NCI-H1417 treated with DMSO at 0.1 percent for 48 hours (cell line): ENCODE data around the gene AKT1.
"Not testable (repeated sequence)": the region's sequence is repeated elsewhere in the genome, so short reads cannot be mapped to it uniquely, and the experiment has no call there.

Experiments used
- DNase-seq: peaks from one replicate; lab custom pipeline; 2025; lab: John Stamatoyannopoulos, UW

AKT1 gene

DNA sequence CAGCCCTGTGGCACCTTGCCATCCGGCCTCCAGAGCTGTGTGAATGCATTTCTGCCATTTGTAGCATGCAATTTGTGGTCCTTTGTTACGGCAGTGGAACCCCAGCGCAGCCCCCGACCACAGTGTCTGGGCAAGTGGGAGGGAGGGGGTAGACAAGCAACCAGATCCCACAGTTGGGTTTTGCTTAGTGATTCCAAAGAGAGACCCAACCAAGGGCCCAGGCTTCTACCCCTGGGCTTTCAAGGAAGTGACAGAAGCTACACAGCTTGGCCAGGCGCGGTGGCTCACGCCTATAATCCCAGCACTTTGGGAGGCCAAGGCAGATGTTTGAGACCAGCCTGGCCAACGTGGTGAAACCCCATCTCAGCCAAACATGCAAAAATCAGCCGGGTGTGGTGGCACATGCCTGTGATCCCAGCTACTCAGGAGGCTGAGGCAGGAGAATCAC, 23.2 kb upstream of the AKT1 start:
- no peak for DNase-seq

DNA sequence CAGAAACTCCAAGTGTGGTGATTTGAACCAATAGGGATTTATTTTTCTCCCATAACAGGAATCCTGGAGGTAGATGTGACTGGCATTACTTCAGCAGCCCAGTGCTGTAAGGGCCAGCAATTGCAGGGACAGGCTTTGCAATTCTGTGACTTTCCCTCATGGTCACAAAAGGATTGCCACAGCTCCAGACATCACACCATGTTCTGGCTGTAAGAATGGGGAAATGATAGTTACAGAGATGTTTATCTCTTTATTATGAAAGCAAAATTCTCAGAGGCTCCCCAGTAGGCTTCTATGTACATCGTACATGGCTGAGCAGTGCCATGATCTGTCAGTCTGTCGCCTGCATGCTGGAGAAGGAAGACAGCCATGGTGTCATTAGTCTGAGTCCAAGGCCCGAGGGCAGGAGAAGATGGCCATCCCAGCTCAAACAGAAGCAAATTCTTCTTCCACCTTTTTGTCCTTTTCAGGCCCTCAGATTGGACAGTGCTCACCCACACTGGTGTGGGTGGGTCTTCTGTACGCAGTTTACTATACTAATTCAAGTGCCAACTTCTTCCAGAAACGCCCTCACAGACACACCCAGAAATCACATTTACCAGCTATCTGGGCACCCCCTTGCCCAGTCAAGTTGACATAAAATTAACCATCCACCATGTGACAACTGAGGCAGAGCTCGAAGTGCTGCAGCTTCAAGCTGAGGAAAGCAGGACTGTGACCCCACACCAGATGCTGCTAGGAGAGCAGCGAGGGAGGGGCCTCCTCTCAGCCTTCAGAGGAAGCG, 22.6 kb upstream of the AKT1 start:
- no peak for DNase-seq

- no peak for DNase-seq
Observed at GRCh38 chr14:104816616-104816884, 21.0 kb upstream of the AKT1 start.

- DNase-seq, result not testable (repeated sequence)
Observed at GRCh38 chr14:104814701-104815100, 19.2 kb upstream of the AKT1 start.

GRCh38 chr14:104813286-104813685, 17.7 kb upstream of the AKT1 start:
- DNase-seq, result no peak

DNA sequence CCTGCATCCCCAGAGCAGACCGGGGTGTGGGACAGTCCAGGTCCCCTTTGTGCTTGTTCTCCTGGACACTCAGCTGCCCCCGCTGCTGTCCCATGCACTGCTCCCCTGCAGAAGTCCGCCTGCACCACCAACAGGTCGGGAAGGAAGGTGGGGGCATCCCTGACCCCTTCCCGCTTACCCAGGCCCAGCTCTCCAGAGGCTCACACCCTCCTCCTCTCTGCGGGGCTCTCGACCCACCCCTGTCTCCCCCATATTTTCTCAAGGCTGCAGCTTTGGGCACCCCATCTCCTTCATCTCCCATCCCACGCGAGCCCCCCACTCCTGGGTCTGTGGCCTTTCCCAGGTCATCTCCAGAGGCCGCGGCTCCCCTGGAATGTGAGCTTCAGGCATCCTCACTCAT, 14.8 kb upstream of the AKT1 start:
- DNase-seq, result no peak

DNA sequence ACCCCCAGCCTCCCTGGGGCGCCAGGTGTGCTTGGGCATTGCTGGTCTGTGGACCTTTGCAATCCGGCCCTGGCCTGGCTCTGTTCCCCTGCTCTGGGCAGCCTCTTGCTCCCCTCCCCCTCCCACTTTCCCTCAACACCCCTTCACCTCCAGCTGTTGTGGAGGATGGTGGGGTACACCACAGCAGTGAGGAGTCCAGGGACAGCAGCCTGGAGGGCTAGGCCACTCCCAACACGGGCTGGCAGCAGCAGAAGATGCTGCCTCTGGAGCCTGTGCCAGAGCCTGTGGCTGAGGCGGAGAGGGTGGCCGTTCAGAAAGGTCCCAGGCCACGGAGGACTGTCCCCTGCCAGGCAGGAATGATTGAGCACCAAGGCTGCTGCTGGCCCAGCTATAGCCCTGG, 12.9 kb upstream of the AKT1 start:
- no peak for DNase-seq

DNA sequence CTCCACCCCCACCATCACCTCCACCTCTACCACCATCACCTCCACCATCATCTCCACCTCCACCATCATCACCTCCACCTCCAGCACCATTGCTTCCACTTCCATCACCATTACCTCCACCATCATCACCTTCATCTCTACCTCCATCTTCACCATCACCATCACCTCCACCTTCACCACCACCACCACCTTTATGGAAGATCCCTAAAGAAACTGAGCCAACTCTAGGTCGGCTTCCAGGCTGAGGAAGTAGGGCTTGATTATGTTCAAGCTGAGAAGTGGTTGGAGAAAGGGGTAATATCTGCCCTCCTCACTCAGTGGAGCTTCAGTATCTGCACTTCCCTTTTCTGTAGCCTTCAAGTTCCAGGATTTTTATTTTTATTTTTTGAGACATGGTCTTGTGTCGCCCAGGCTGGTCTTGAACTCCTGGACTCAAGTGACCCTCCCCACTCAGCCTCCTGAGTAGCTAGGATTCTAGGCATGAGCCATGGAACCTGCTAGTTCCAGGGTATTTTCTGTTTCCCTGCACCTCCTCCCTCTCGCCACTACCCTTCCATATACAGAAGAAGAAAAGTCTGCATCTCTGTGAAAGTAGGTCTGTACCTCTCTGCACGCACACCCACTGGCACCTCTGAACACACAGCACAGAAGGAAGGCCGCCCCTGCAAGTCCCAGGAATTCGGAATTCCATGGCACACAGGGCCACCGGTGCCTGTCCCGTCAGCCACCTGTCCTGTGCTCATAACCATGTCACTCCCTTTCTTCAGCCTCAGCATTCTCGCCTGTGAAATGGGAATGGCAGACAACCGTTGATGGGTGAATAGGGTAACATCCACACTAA, 11.3 kb upstream of the AKT1 start:
- no peak for DNase-seq

- no peak for DNase-seq
Observed at GRCh38 chr14:104805941-104806624, 10.5 kb upstream of the AKT1 start.

DNA sequence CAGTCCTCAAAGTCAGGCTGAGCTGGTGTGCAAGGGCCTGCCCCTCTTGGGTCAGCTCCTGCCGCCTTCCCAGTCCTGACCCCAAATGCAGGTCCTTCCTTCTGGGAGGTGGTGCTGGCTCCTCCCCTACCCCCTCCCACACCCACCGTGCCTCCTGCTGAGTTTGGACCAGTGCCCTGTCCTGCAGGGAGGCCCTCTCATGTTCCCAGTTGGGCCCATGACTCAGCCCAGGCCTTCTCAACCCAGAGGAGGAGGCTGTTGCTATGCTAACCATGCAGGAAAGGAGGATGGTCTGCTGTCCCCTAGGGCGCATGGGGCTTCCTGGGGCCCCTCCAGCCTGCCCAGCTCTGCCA, 9.8 kb upstream of the AKT1 start:
- no peak for DNase-seq

DNA sequence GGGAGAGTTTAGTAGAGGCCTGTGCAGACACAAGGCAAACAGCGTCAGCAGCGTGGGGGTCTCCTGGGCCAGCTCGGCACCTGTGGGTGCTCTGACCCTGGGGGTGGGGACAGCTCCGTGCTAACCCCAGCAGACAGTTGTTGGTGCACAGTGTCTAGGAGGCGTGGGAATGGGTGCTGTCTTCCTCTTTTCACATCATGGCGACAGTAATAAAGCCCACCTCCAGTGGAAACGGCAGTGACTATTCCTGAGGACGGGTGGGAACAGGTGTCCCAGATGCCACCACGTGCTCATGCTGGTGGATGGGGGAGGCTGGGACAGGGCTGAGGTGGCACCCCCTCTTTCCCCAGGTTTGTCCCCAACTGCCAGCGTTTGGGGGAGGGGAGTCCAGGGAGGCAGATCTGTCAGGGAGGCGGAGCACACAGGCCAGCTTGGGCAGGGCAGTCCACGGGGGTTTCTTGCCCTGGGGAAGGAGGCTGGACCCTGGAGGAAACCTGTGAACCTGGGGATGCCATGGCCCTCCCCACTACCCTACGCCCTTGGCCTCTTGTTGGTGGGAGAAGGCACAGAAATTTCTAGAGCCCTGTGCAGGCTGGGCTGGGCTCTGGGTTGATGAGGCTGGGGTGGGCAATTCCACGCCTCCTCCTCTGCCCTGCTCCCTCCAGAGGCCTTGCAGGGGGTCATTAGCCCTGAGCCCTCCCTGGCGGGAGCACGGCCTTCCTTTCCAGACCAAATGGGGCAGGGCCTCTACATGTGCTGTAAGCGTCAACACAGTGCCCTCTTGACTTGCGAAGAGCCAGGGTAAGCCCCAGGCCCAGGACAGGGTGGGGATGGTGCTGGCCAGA, 9.2 kb upstream of the AKT1 start:
- DNase-seq, result no peak

DNA sequence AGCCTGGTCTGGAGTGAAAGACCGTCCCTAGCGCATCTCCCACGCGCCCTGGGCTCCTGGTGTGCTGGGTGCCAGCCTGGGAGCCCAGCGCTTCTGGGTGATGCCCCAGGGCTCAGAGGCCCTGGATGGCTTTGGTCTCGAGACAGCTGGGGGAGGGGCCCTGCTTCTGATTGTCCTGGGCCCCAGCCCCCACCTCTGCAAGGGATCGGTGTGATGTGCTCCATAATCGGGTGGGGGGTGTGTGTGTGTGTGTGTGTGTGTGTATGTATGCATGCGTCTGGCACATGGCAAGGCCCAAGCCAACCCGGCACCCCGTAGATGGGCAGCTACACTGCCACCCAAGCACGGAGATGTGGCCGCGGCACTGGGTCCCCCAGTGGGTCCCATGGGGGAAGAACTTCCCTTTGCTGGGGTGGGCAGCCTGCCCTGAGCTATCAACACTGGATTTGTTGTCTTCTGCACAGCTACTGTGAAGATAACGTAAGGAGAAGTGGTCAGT, 8.4 kb upstream of the AKT1 start:
- no peak for DNase-seq

- DNase-seq, result no peak
Observed at GRCh38 chr14:104803280-104803911, 7.8 kb upstream of the AKT1 start.

GRCh38 chr14:104802394-104803184, 7.0 kb upstream of the AKT1 start:
- DNase-seq, result no peak

DNA sequence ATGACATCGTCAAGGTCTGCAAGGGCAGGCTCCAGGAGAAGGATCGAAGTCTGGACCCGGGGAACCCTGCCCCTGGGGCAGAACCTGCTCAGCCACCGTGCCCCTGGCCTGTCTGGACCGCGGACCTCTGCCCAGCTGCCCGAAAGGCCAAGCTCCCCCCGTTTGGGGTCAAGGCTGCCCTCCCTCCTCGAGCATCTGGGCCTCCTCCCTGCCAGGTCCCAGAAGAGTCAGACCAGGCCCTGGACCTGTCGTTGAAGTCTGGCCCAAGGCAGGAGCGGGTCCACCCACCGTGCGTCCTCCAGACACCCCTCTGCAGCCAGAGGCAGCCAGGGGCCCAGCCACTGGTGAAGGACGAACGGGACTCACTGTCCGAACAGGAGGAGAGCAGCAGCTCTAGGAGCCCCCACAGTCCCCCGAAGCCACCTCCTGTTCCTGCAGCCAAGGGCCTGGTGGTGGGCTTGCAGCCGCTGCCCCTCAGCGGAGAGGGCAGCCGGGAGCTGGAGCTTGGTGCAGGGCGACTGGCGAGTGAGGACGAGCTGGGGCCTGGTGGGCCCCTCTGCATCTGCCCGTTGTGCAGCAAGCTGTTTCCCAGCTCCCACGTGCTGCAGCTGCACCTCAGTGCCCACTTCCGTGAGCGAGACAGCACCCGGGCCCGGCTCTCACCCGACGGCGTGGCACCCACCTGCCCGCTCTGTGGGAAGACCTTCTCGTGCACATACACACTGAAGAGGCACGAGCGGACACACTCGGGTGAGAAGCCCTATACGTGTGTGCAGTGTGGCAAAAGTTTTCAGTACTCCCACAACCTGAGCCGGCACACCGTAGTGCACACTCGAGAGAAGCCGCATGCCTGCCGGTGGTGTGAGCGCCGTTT, 6.2 kb upstream of the AKT1 start:
- DNase-seq, result no peak

DNA sequence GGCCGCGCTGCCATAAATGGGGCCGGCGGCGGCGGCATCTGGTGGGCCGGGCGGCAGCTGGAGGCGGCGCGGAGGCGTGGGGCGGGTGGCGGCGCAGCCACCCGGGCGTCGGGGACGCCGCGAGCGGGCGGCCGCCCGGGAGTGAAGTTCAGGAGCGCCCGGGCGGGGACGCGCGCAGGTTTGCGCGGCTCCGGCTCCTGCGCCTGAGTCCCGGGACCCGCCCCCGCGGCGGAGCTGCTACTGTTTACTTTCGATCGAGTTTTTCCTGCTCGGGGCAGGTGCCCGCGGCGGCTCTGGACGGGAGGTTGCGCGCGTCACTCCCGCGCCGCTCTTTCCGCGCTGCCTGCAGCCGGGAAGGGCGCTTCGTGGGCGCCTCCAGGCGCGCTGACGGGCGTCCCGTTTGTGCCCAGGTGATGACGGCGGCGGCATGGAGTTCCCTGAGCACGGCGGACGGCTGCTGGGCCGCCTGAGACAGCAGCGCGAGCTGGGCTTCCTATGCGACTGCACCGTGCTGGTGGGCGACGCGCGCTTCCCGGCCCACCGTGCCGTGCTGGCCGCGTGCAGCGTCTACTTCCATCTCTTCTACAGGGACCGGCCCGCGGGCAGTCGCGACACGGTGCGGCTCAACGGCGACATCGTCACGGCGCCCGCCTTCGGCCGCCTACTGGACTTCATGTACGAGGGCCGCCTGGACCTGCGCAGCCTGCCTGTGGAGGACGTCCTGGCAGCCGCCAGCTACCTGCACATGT, 5.4 kb upstream of the AKT1 start, which contains the start of gene ZBTB42:
TSS of gene ZBTB42 (plus strand) at position 331 of the 749 bp plus-strand sequence. CDS start at position 428, 97 bp downstream.
- DNase-seq, result no peak

- no peak for DNase-seq
Observed at GRCh38 chr14:104800015-104800770, 4.6 kb upstream of the AKT1 start.
